Coronary artery (tissue), 2 donors: Measurements from ENCODE around the gene FNDC7.
"Not testable (repeated sequence)": the region's sequence is repeated elsewhere in the genome, so short reads cannot be mapped to it uniquely, and the experiment has no call there.

Experiments
- DNase-seq: peaks from one replicate; pipeline ENCODE4 v3.0.0-alpha.2; 2017; ENCODE audit warnings: low spot score
- H3K27ac ChIP-seq, 2 donors: fragments of 200-600 bp; sonication (generic); one replicate each; pipeline ENCODE4 v1.5.1; 2016 to 2019
- H3K4me3 ChIP-seq: fragments of 200-600 bp; sonication (generic); 2 replicates; pipeline ENCODE4 v1.5.1; 2016; ENCODE audit warnings: mild to moderate bottlenecking, moderate library complexity
- TF ChIP-seq, protein P1 (sequence below): fragments of 200-600 bp; sonication (generic); IDR thresholded peaks from one replicate; pipeline ENCODE4 v1.5.1; 2019; ENCODE audit warnings: antibody characterized with exemption

Gene FNDC7

DNA sequence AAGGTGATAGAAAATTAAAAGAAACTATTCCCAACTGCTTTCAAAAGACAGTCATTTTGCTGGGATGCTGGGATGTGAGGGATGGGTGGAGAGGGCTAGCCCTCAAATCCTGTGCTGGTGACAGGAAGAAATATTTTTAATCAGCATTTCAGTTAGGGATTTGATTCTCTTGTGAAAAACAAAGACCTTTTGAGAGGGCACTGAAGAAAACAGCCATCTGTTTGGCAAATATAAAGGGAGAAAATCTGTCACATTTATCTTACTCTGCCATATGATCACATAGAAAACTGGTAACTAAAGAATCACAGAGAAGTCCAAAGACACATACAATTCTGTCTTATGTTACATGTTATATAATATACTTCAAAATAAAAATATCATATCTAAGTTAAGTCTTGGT, 46.1 kb downstream of the FNDC7 start:
- H3K4me3 ChIP-seq: no peak overlapping the region
- TF ChIP-seq, protein P1, sequence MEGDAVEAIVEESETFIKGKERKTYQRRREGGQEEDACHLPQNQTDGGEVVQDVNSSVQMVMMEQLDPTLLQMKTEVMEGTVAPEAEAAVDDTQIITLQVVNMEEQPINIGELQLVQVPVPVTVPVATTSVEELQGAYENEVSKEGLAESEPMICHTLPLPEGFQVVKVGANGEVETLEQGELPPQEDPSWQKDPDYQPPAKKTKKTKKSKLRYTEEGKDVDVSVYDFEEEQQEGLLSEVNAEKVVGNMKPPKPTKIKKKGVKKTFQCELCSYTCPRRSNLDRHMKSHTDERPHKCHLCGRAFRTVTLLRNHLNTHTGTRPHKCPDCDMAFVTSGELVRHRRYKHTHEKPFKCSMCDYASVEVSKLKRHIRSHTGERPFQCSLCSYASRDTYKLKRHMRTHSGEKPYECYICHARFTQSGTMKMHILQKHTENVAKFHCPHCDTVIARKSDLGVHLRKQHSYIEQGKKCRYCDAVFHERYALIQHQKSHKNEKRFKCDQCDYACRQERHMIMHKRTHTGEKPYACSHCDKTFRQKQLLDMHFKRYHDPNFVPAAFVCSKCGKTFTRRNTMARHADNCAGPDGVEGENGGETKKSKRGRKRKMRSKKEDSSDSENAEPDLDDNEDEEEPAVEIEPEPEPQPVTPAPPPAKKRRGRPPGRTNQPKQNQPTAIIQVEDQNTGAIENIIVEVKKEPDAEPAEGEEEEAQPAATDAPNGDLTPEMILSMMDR: no peak
- no peak for DNase-seq
- no peak overlapping the region for H3K27ac ChIP-seq

DNA sequence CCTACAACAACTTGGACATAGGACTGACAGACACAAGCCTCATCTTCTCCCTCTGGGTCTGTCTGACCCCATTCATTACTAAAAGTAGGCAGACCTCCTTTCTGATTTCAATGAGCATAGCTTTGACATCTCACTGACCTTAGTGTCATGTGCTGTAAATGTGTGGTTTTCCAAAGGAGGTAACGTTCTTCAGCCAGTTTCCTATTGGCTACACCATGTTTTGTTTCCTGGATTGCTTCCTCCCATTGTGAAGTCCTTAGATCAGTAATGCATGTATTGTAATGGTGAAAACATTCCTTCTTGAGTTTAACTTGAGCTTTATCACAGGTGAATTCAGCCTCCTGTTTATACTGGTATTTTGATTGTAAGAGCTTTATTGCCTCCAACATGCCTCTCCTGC, 54.4 kb downstream of the FNDC7 start:
- no peak overlapping the region for H3K27ac ChIP-seq
- no peak for DNase-seq
- no peak overlapping the region for H3K4me3 ChIP-seq
- TF ChIP-seq, protein P1: no peak

DNA sequence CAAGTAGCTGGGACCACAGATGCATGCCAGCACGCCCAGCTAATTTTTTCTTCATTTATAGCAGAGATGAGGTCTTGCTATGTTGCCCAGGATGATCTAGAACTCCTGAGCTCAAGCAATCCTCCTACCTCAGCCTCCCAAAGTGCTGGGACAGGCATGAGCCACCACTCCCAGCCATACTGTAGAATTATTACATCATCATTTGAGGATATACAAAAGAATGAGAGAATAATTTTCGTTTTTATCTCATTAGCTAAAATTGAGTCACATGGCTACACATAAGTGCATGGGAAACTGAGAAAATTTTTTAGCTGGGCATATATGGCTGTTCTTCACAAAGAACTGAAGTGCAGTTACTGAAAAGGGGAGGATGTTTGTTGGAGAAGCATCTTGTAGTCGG, 55.0 kb downstream of the FNDC7 start:
- Histone ChIP-seq H3K4me3 (no peak overlapping the region), H3K27ac (no peak overlapping the region)
- TF ChIP-seq, protein P1: no peak
- DNase-seq: no peak

DNA sequence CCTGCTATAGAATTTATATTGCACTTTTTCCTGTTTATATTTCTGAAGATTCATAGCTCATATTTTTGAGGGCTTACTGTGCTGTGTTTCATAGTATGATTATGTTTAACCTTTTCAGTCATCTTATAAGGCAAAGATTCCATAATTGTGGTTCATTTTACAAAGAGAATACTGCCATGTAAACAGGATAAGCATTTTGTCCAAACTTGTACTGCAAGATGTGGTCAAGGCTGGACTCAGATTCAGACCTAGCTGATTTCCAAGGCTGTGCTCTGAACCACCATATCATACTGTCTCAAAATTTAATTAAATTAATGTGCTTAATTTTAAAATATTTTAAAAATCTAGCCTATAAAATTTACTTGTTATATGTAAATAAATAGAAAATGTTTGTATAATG, 65.1 kb downstream of the FNDC7 start:
- TF ChIP-seq, protein P1: no peak
- H3K4me3 ChIP-seq: no peak overlapping the region
- no peak for DNase-seq
- no peak overlapping the region for H3K27ac ChIP-seq

DNA sequence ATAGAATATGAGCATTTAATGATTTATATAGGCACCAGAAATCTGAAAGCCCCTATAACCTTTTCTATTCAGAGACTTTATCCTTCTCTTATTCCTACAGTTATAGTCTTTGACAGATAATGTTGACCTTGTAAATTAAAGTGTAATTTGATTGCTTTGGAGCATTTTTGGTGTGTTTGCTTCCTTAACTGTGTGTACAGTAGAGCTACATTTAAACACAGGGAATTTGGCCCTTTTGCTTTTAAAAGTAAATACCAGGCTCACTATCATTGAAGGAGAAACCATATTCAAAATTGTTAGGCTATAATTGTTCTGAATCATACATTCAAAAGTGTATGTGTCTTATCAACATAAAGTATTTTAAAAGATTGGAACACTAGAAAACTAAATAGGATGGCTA, 66.7 kb downstream of the FNDC7 start:
- no peak overlapping the region for H3K4me3 ChIP-seq
- TF ChIP-seq, protein P1: no peak
- no peak for DNase-seq
- no peak overlapping the region for H3K27ac ChIP-seq

DNA sequence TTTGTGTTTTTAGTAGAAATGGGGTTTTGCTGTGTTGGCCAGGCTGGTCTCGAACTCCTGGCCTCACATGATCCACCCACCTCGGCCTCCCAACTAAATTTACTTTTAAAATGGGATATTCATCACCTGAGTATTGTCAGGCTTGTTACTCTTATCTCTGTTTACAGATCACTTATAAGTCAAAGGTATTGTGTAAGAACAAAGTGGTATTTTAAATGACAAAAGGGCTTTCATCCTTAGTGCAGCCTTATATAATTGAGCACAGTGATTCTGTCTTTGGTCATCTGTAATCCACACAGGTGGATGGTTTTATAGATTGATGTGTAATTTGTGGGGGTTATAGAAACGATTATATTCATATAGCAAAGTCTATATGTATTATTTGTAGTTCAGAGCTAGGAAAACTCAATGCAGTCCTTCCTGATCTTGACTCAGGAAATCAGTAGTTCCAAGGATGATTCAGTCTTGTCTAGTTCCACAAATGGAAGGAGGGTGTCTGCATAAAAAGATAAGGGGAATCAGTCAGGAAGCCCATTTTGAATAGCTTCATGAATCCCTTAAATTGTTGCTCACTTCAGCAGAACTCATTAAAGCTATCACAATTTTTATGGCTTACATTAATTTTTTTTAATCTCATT, 68.3 kb downstream of the FNDC7 start:
- Histone ChIP-seq H3K4me3 (no peak overlapping the region), H3K27ac (no peak overlapping the region)
- TF ChIP-seq, protein P1: no peak
- no peak for DNase-seq

DNA sequence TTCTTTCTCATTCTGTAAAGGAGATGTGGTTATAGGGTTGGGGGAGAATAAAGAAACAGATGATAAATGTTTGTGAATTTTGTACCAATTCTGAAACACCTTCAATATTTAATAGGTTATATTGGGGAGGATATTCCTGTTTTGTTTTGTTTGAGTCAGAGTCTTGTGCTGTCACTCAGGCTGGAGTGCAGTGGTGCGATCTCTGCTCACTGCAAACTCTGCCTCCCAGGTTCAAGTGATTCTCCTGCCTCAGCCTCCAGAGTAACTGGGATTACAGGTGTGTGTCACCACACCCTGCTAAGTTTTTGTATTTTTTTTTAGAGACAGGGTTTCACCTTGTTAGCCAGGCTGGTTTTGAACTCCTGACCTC, 68.9 kb downstream of the FNDC7 start:
- H3K27ac ChIP-seq, DNase-seq, H3K4me3 ChIP-seq: not testable (repeated sequence)

DNA sequence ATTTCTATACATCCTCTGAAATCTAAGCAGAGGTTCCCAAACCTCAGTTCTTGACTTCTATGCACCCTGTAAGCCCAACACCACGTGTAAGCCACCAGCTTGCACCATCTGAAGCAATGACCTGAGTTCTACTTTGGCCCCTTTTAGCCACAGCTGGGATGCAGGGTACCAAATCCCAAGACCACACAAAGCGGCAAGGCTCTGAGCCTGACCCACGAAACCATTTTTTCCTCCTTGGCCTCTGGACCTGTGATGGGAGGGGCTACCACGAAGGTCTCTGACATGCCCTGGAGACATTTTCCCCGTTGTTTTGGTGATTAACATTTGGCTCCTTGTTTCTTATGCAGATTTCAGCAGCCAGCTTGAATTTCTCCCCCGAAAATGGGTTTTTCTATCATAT, 72.6 kb downstream of the FNDC7 start:
- TF ChIP-seq, protein P1: no peak
- Histone ChIP-seq H3K4me3 (no peak overlapping the region), H3K27ac (no peak overlapping the region)
- no peak for DNase-seq
